Adrenal gland (tissue), 12 donors: ENCODE results near the gene DTX2. TPM values are rescaled to one million over a fixed set of nuclear protein-coding genes. Genes with fewer than 3 reads are reported as not detected.
"Not testable (repeated sequence)": the region's sequence is repeated elsewhere in the genome, so short reads cannot be mapped to it uniquely, and the experiment has no call there.

Experiments used
- DNase-seq, 7 donors: peaks; one replicate each; pipeline ENCODE4 v3.0.0-alpha.2; 2019 to 2020
- H3K27ac ChIP-seq, 5 donors: fragments of 200-600 bp; sonication (generic) in 4 of 5; 1 replicate in 3 of 5; 2 replicates in 2 of 5; pipeline versions ENCODE4 v1.5.1 to v1.8.0; 2016 to 2020; ENCODE audit warnings: mild to moderate bottlenecking in 1 of 5
- H3K27me3 ChIP-seq: fragments of 200-600 bp; 2 replicates; pipeline ENCODE4 v1.8.0; 2021
- H3K36me3 ChIP-seq, 2 donors: fragments of 200-600 bp; replicated peaks in 1 of 2; 1 replicate in 1 of 2; 2 replicates in 1 of 2; pipeline versions ENCODE4 v1.5.1 to v1.8.0; 2018 to 2022
- H3K4me1 ChIP-seq, 2 donors: fragments of 200-600 bp; replicated peaks in 1 of 2; 1 replicate in 1 of 2; 2 replicates in 1 of 2; pipeline versions ENCODE4 v1.5.1 to v1.8.0; 2018 to 2021
- H3K4me3 ChIP-seq, 4 donors: fragments of 200-600 bp; sonication (generic) in 3 of 4; one replicate each; pipeline ENCODE4 v1.5.1; 2016 to 2018
- H3K9me3 ChIP-seq, 3 donors: fragments of 200-600 bp; sonication (generic) in 1 of 3; replicated peaks in 1 of 3; 1 replicate in 2 of 3; 2 replicates in 1 of 3; pipeline versions ENCODE4 v1.5.1 to v1.8.0; 2016 to 2021
- WGBS, 4 donors: extraction: QIAGEN DNeasy Blood & Tissue Kit in 2 of 4; methylation state at CpG; one replicate each; pipeline versions ENCODE4 v1.1.5 to v1.1.7; 2013 to 2017; 5-methylcytosine and 5-hydroxymethylcytosine counted together
- intact Hi-C, 2 donors: fragments of 100-400 bp; cut with DNase I; formaldehyde crosslinking; loops; one replicate each; pipeline versions ENCODE4 v1.14.1 to v1.15.0; 2022 to 2023
- polyA plus RNA-seq, 3 donors: library from polyadenylated mRNA; stranded (reverse); fragments of 200-250 nt in 2 of 3; fragments of 350-450 nt in 1 of 3; fragmentation: Illumina TruSeq in 1 of 3; extraction: RNeasy Lipid Tissue Mini Kit (QIAGEN cat#74804) in 1 of 3; gene quantifications; one replicate each; pipeline ENCODE4 v1.2.3, GENCODE V29; 2013 to 2014
- total RNA-seq, 9 donors: library from RNA; depleted of rRNA in 4 of 9; stranded (reverse); fragments of >200 nt in 4 of 9; fragments of 120-200 nt in 1 of 9; fragmentation: NEBNext Ultra II Directional in 1 of 9; extraction: Animal tissue kit (Norgen Biotek cat#: 25700) in 1 of 9; gene quantifications; one replicate each; pipeline versions ENCODE4 v1.1.0 to v1.2.4, GENCODE V29; 2013 to 2023
- donor health status: healthy with polysubstance abuse.
- donor health status: Bipolar disorder and iron deficiency.
- donor health status: DM: yes; HTN: yes; CAD: no.
- donor health status: DM: no; HTN: no; CAD: no.
- donor health status: DM: no; HTN: no; CAD: no.
- donor health status: DM: yes; HTN: yes; CAD: no.

The DTX2 gene
- total and polyA plus RNA-seq, 12 donors = 2.8 to 83.7 (median 16.5) TPM

- H3K9me3 ChIP-seq, DNase-seq, H3K4me1 ChIP-seq, H3K36me3 ChIP-seq, H3K4me3 ChIP-seq, intact Hi-C loops, H3K27me3 ChIP-seq, H3K27ac ChIP-seq: not testable (repeated sequence)
- WGBS, 4 donors = 71 to 78% methylated on average over 10 to 12 of the region's 27 CpGs; no CpG with 5 or more reads in 2 of the 4 donors
Measured at GRCh38 chr7:76497918-76498582, 36.5 kb downstream of the DTX2 start.

- 84 to 95% (median 92%) methylated on average over 3 to 7 of the region's 10 CpGs; no CpG with 5 or more reads in 1 of the 4 donors for WGBS, 4 donors
- intact Hi-C loops, DNase-seq: not testable (repeated sequence)
Measured at GRCh38 chr7:76498583-76499200, 37.2 kb downstream of the DTX2 start.

GRCh38 chr7:76499201-76499923 is 37.9 kb downstream of the DTX2 start:
- H3K27ac ChIP-seq, intact Hi-C loops, H3K9me3 ChIP-seq, H3K4me3 ChIP-seq, H3K4me1 ChIP-seq, H3K36me3 ChIP-seq, H3K27me3 ChIP-seq, DNase-seq: not testable (repeated sequence)
- 83 to 100% (median 90%) methylated on average over 5 to 12 of the region's 28 CpGs for WGBS, 4 donors

More at GRCh38 chr7:76498583-76499200, 37.2 kb downstream of the DTX2 start:
- H3K9me3 ChIP-seq, H3K4me1 ChIP-seq, H3K36me3 ChIP-seq, H3K4me3 ChIP-seq, H3K27ac ChIP-seq, H3K27me3 ChIP-seq: not testable (repeated sequence)

GRCh38 chr7:76499924-76500241 is 38.4 kb downstream of the DTX2 start:
- intact Hi-C loops = loop anchor here (10.0 kb wide), 1 partner anchor 495 kb away; no protein-coding TSS in a partner anchor
- WGBS, 4 donors = 42 to 69% methylated on average over 4 to 5 of the region's 19 CpGs; no CpG with 5 or more reads in 2 of the 4 donors

GRCh38 chr7:76502224-76502623 is 40.7 kb downstream of the DTX2 start:
- H3K36me3 ChIP-seq, H3K9me3 ChIP-seq, H3K27ac ChIP-seq, DNase-seq, H3K27me3 ChIP-seq, H3K4me3 ChIP-seq, H3K4me1 ChIP-seq: not testable (repeated sequence)
- intact Hi-C loops = loop anchor here (10.0 kb wide), 1 partner anchor 493 kb away; no protein-coding TSS in a partner anchor
- WGBS, 4 donors = 64 to 87% (median 80%) methylated on average over 5 to 13 of the region's 13 CpGs

More at GRCh38 chr7:76499924-76500241, 38.4 kb downstream of the DTX2 start:
- H3K9me3 ChIP-seq, H3K36me3 ChIP-seq, DNase-seq, H3K4me1 ChIP-seq, H3K27ac ChIP-seq, H3K4me3 ChIP-seq, H3K27me3 ChIP-seq: not testable (repeated sequence)

- H3K36me3 ChIP-seq, H3K9me3 ChIP-seq, H3K4me1 ChIP-seq, H3K27me3 ChIP-seq, H3K4me3 ChIP-seq, DNase-seq, H3K27ac ChIP-seq: not testable (repeated sequence)
- intact Hi-C loops = loop anchor here (10.0 kb wide), 1 partner anchor 492 kb away; no protein-coding TSS in a partner anchor
- 75 to 92% (median 91%) methylated on average over 2 to 16 of the region's 16 CpGs; no CpG with 5 or more reads in 1 of the 4 donors for WGBS, 4 donors
Measured at GRCh38 chr7:76502836-76503235, 41.3 kb downstream of the DTX2 start.

GRCh38 chr7:76503244-76503643 is 41.7 kb downstream of the DTX2 start:
- H3K36me3 ChIP-seq, H3K4me3 ChIP-seq, H3K27me3 ChIP-seq, H3K9me3 ChIP-seq, H3K4me1 ChIP-seq, H3K27ac ChIP-seq, DNase-seq: not testable (repeated sequence)
- intact Hi-C loops = loop anchor here (10.0 kb wide), 1 partner anchor 492 kb away; no protein-coding TSS in a partner anchor
- WGBS, 4 donors = 92 to 97% (median 92%) methylated on average over 7 to 12 of the region's 12 CpGs

GRCh38 chr7:76504351-76505167 is 43.0 kb downstream of the DTX2 start:
- WGBS, 4 donors = 87 to 95% (median 92%) methylated on average over 13 to 23 of the region's 33 CpGs
- not testable (repeated sequence) for H3K4me1 ChIP-seq, H3K36me3 ChIP-seq, H3K27ac ChIP-seq, H3K9me3 ChIP-seq, H3K4me3 ChIP-seq, H3K27me3 ChIP-seq, DNase-seq
- intact Hi-C loops = loop anchor here (10.0 kb wide), 1 partner anchor 490 kb away; no protein-coding TSS in a partner anchor
